ENCODE data around the gene PPP4R3A.
"Not testable (repeated sequence)": the region's sequence is repeated elsewhere in the genome, so short reads cannot be mapped to it uniquely, and the experiment has no call there.

The PPP4R3A gene

GRCh38 chr14:91501951-91502930 is 7.9 kb downstream of the PPP4R3A start:
- no peak overlapping the region for H3K27ac ChIP-seq (ENCODE audit: low read depth, low read length)
- peaks cover 86% of the 10 kb centered on the region for H3K79me2 ChIP-seq (ENCODE audit: control insufficient read depth, insufficient read depth, low read length)
- no peak overlapping the region for H2BK15ac ChIP-seq (replicated peaks; ENCODE audit: low read depth)
- H3K4me1 ChIP-seq (ENCODE audit: control insufficient read depth, low read depth, low read length), result no peaks in the 10 kb centered on the region
- H3K4ac ChIP-seq (ENCODE audit: low read depth, low read length), result no peak overlapping the region
- H3K4me3 ChIP-seq (ENCODE audit: low read length), result no peak overlapping the region
- H4K8ac ChIP-seq (ENCODE audit: low read depth, low read length), result no peak overlapping the region
- no peaks in the 10 kb centered on the region for H3K36me3 ChIP-seq (ENCODE audit: control insufficient read depth, insufficient read depth, low read length)
- H3K4me2 ChIP-seq (ENCODE audit: low read length), result no peak overlapping the region
- H3K18ac ChIP-seq (ENCODE audit: low read length), result no peak overlapping the region
- H2BK5ac ChIP-seq (ENCODE audit: low read length), result no peak overlapping the region
- H3K23ac ChIP-seq (ENCODE audit: low read length), result no peak overlapping the region
- no peak overlapping the region for H4K5ac ChIP-seq (ENCODE audit: low read length)
- H3K79me1 ChIP-seq (ENCODE audit: low read length), result no peaks in the 10 kb centered on the region
- H3K27me3 ChIP-seq (ENCODE audit: insufficient read depth, low read length, poor library complexity), result no peaks in the 10 kb centered on the region
- no peak overlapping the region for H3K9ac ChIP-seq (ENCODE audit: low read length)
- H2AK5ac ChIP-seq (ENCODE audit: low read length), result no peak overlapping the region
- no CpG with 5 or more reads among the region's 11 CpGs for WGBS (ENCODE audit: extremely low coverage, insufficient coverage, low lambda C conversion rate)
- H2BK120ac ChIP-seq (ENCODE audit: low read depth, low read length), result no peak overlapping the region
- DNase-seq, result no peak
- H3K56ac ChIP-seq (ENCODE audit: low read length), result no peak overlapping the region

- peaks cover 3% of the 10 kb centered on the region for H3K4me1 ChIP-seq (ENCODE audit: control insufficient read depth, low read depth, low read length)
- no peak for DNase-seq
- H3K79me1 ChIP-seq (ENCODE audit: low read length), result no peaks in the 10 kb centered on the region
- no peaks in the 10 kb centered on the region for H3K36me3 ChIP-seq (ENCODE audit: control insufficient read depth, insufficient read depth, low read length)
- H3K27me3 ChIP-seq (ENCODE audit: insufficient read depth, low read length, poor library complexity), result no peaks in the 10 kb centered on the region
- H3K4ac ChIP-seq (ENCODE audit: low read depth, low read length), result no peak overlapping the region
- no peak overlapping the region for H3K23ac ChIP-seq (ENCODE audit: low read length)
- no peak overlapping the region for H3K27ac ChIP-seq (ENCODE audit: low read depth, low read length)
- H4K8ac ChIP-seq (ENCODE audit: low read depth, low read length), result no peak overlapping the region
- no peak overlapping the region for H3K9ac ChIP-seq (ENCODE audit: low read length)
- no peak overlapping the region for H3K4me3 ChIP-seq (ENCODE audit: low read length)
- H4K5ac ChIP-seq (ENCODE audit: low read length), result no peak overlapping the region
- H2AK5ac ChIP-seq (ENCODE audit: low read length), result no peak overlapping the region
- H3K4me2 ChIP-seq (ENCODE audit: low read length), result no peak overlapping the region
- H2BK15ac ChIP-seq (replicated peaks; ENCODE audit: low read depth), result no peak overlapping the region
- no peak overlapping the region for H2BK5ac ChIP-seq (ENCODE audit: low read length)
- no peak overlapping the region for H3K18ac ChIP-seq (ENCODE audit: low read length)
- H2BK120ac ChIP-seq (ENCODE audit: low read depth, low read length), result no peak overlapping the region
- no peak overlapping the region for H3K56ac ChIP-seq (ENCODE audit: low read length)
- WGBS (ENCODE audit: extremely low coverage, insufficient coverage, low lambda C conversion rate), result no CpG with 5 or more reads among the region's 3 CpGs
- peaks cover 87% of the 10 kb centered on the region for H3K79me2 ChIP-seq (ENCODE audit: control insufficient read depth, insufficient read depth, low read length)
Measured at GRCh38 chr14:91501348-91501747, 8.8 kb downstream of the PPP4R3A start.

GRCh38 chr14:91496790-91497189 is 13.3 kb downstream of the PPP4R3A start:
- Histone ChIP-seq H3K4me3 (ENCODE audit: low read length) (no peak overlapping the region), H3K4ac (ENCODE audit: low read depth, low read length) (no peak overlapping the region), H3K9ac (ENCODE audit: low read length) (no peak overlapping the region), H3K27ac (ENCODE audit: low read depth, low read length) (no peak overlapping the region), H3K56ac (ENCODE audit: low read length) (no peak overlapping the region), H3K23ac (ENCODE audit: low read length) (no peak overlapping the region), H3K27me3 (ENCODE audit: insufficient read depth, low read length, poor library complexity) (no peaks in the 10 kb centered on the region), H4K5ac (ENCODE audit: low read length) (no peak overlapping the region), H3K4me2 (ENCODE audit: low read length) (no peak overlapping the region), H3K18ac (ENCODE audit: low read length) (no peak overlapping the region), H4K8ac (ENCODE audit: low read depth, low read length) (no peak overlapping the region), H3K79me1 (ENCODE audit: low read length) (no peaks in the 10 kb centered on the region), H3K36me3 (ENCODE audit: control insufficient read depth, insufficient read depth, low read length) (no peaks in the 10 kb centered on the region), H2BK120ac (ENCODE audit: low read depth, low read length) (no peak overlapping the region), H2AK5ac (ENCODE audit: low read length) (no peak overlapping the region), H2BK5ac (ENCODE audit: low read length) (no peak overlapping the region), H3K79me2 (ENCODE audit: control insufficient read depth, insufficient read depth, low read length) (peaks cover 86% of the 10 kb centered on the region), H3K4me1 (ENCODE audit: control insufficient read depth, low read depth, low read length) (peaks cover 3% of the 10 kb centered on the region), H2BK15ac (replicated peaks; ENCODE audit: low read depth) (no peak overlapping the region)
- WGBS (ENCODE audit: extremely low coverage, insufficient coverage, low lambda C conversion rate), result no CpG with 5 or more reads among the region's 1 CpG
- peak; percentile 11 for DNase-seq

GRCh38 chr14:91494392-91495065 is 15.6 kb downstream of the PPP4R3A start:
- H2BK15ac ChIP-seq (replicated peaks; ENCODE audit: low read depth); H4K5ac ChIP-seq (ENCODE audit: low read length): not testable (repeated sequence)

GRCh38 chr14:91493169-91493568 is 16.9 kb downstream of the PPP4R3A start:
- no peaks in the 10 kb centered on the region for H3K27me3 ChIP-seq (ENCODE audit: insufficient read depth, low read length, poor library complexity)
- no peak overlapping the region for H2BK15ac ChIP-seq (replicated peaks; ENCODE audit: low read depth)
- WGBS (ENCODE audit: extremely low coverage, insufficient coverage, low lambda C conversion rate), result no CpG with 5 or more reads among the region's 3 CpGs
- H3K79me2 ChIP-seq (ENCODE audit: control insufficient read depth, insufficient read depth, low read length), result peaks cover 67% of the 10 kb centered on the region
- H4K5ac ChIP-seq (ENCODE audit: low read length), result no peak overlapping the region
- H3K9ac ChIP-seq (ENCODE audit: low read length), result no peak overlapping the region
- H3K4me3 ChIP-seq (ENCODE audit: low read length), result no peak overlapping the region
- no peaks in the 10 kb centered on the region for H3K36me3 ChIP-seq (ENCODE audit: control insufficient read depth, insufficient read depth, low read length)
- H4K8ac ChIP-seq (ENCODE audit: low read depth, low read length), result no peak overlapping the region
- H3K56ac ChIP-seq (ENCODE audit: low read length), result no peak overlapping the region
- no peak overlapping the region for H2BK120ac ChIP-seq (ENCODE audit: low read depth, low read length)
- DNase-seq, result peak; percentile 18
- no peak overlapping the region for H3K18ac ChIP-seq (ENCODE audit: low read length)
- no peak overlapping the region for H3K4ac ChIP-seq (ENCODE audit: low read depth, low read length)
- H3K79me1 ChIP-seq (ENCODE audit: low read length), result peaks cover 2% of the 10 kb centered on the region
- peaks cover 3% of the 10 kb centered on the region for H3K4me1 ChIP-seq (ENCODE audit: control insufficient read depth, low read depth, low read length)
- H2AK5ac ChIP-seq (ENCODE audit: low read length), result no peak overlapping the region
- H3K27ac ChIP-seq (ENCODE audit: low read depth, low read length), result no peak overlapping the region
- no peak overlapping the region for H3K23ac ChIP-seq (ENCODE audit: low read length)
- H2BK5ac ChIP-seq (ENCODE audit: low read length), result no peak overlapping the region
- no peak overlapping the region for H3K4me2 ChIP-seq (ENCODE audit: low read length)

More at GRCh38 chr14:91494392-91495065, 15.6 kb downstream of the PPP4R3A start:
- H3K56ac ChIP-seq (ENCODE audit: low read length); H3K4me1 ChIP-seq (ENCODE audit: control insufficient read depth, low read depth, low read length); H3K23ac ChIP-seq (ENCODE audit: low read length); H2AK5ac ChIP-seq (ENCODE audit: low read length); H2BK120ac ChIP-seq (ENCODE audit: low read depth, low read length); H3K27me3 ChIP-seq (ENCODE audit: insufficient read depth, low read length, poor library complexity); DNase-seq; H3K4me2 ChIP-seq (ENCODE audit: low read length); H3K27ac ChIP-seq (ENCODE audit: low read depth, low read length); H3K18ac ChIP-seq (ENCODE audit: low read length); H3K4ac ChIP-seq (ENCODE audit: low read depth, low read length); H3K79me1 ChIP-seq (ENCODE audit: low read length); H3K4me3 ChIP-seq (ENCODE audit: low read length); H3K9ac ChIP-seq (ENCODE audit: low read length); H4K8ac ChIP-seq (ENCODE audit: low read depth, low read length); H2BK5ac ChIP-seq (ENCODE audit: low read length); H3K36me3 ChIP-seq (ENCODE audit: control insufficient read depth, insufficient read depth, low read length): not testable (repeated sequence)
- H3K79me2 ChIP-seq (ENCODE audit: control insufficient read depth, insufficient read depth, low read length), result peaks cover 77% of the 10 kb centered on the region
- WGBS (ENCODE audit: extremely low coverage, insufficient coverage, low lambda C conversion rate), result no CpG with 5 or more reads among the region's 8 CpGs

All from mesendoderm (in vitro differentiated cells).